Kidney capillary endothelial cell (primary cell): Measurements from ENCODE around the gene CATSPER3.

Experiments used
- DNase-seq: peaks from one replicate; pipeline ENCODE4 v3.0.0-alpha.2; 2018; ENCODE audit warnings: low spot score

CATSPER3 gene

GRCh38 chr5:134967607-134968006, at the start of gene CATSPER3:
CATSPER3 (plus strand) TSS chr5:134967907; CDS start chr5:134967992, 85 bp downstream.
- no peak for DNase-seq

- no peak for DNase-seq
Observed at GRCh38 chr5:134918861-134919260, 48.8 kb upstream of the CATSPER3 start.

- no peak for DNase-seq
Observed at GRCh38 chr5:134920848-134921575, 46.7 kb upstream of the CATSPER3 start.

- no peak for DNase-seq
Observed at GRCh38 chr5:134932508-134932907, 35.2 kb upstream of the CATSPER3 start.

- DNase-seq, result no peak
Observed at GRCh38 chr5:134934202-134934601, 33.5 kb upstream of the CATSPER3 start.

GRCh38 chr5:134935711-134936602, 31.8 kb upstream of the CATSPER3 start:
- DNase-seq, result no peak

GRCh38 chr5:134937526-134937925, 30.2 kb upstream of the CATSPER3 start:
- DNase-seq, result no peak

GRCh38 chr5:134938030-134938429, 29.7 kb upstream of the CATSPER3 start:
- DNase-seq, result no peak

GRCh38 chr5:134939500-134939899, 28.2 kb upstream of the CATSPER3 start:
- DNase-seq, result no peak

- no peak for DNase-seq
Observed at GRCh38 chr5:134943547-134943946, 24.2 kb upstream of the CATSPER3 start.

GRCh38 chr5:134944630-134945029, 23.1 kb upstream of the CATSPER3 start:
- DNase-seq, result no peak

GRCh38 chr5:134945041-134945440, 22.7 kb upstream of the CATSPER3 start:
- no peak for DNase-seq

- no peak for DNase-seq
Observed at GRCh38 chr5:134948911-134949310, 18.8 kb upstream of the CATSPER3 start.

GRCh38 chr5:134949316-134949715, 18.4 kb upstream of the CATSPER3 start:
- DNase-seq, result no peak

GRCh38 chr5:134957920-134958608, 9.6 kb upstream of the CATSPER3 start:
- no peak for DNase-seq

GRCh38 chr5:134958755-134959154, 9.0 kb upstream of the CATSPER3 start:
- DNase-seq, result no peak

GRCh38 chr5:134963098-134963497, 4.6 kb upstream of the CATSPER3 start:
- DNase-seq, result no peak

GRCh38 chr5:134964359-134965270, 3.1 kb upstream of the CATSPER3 start:
- no peak for DNase-seq

- no peak for DNase-seq
Observed at GRCh38 chr5:134965271-134965825, 2.4 kb upstream of the CATSPER3 start.

- no peak for DNase-seq
Observed at GRCh38 chr5:134968055-134968454, 348 bp downstream of the CATSPER3 start.

- DNase-seq, result no peak
Observed at GRCh38 chr5:134969166-134969565, 1.5 kb downstream of the CATSPER3 start.
